ENCODE measurements around the gene PSMB7. TPM values are rescaled to one million over a fixed set of nuclear protein-coding genes. Genes with fewer than 3 reads are reported as not detected.

Gene PSMB7
- total RNA-seq, 1 donor from 2014 or later, result 185 TPM

- ATAC-seq, result no peak
- intact Hi-C loops (cut with DNase I), result no loop called here
- no peak for DNase-seq (ENCODE audit: missing footprints)
These were observed 24.2 kb downstream of the PSMB7 start for GRCh38 chr9:124390794-124391658.

GRCh38 chr9:124389146-124389939 lies 25.9 kb downstream of the PSMB7 start:
- no peak for DNase-seq (ENCODE audit: missing footprints)
- ATAC-seq, result no peak
- intact Hi-C loops (cut with DNase I), result loop anchor here (2.0 kb wide), 1 partner anchor 263 kb away; no protein-coding TSS in a partner anchor

- intact Hi-C loops (cut with DNase I), result loop anchor here (2.0 kb wide), 1 partner anchor 262 kb away; no protein-coding TSS in a partner anchor
- ATAC-seq (peak; percentile 43), DNase-seq (ENCODE audit: missing footprints) (no peak)
These were observed 26.8 kb downstream of the PSMB7 start for GRCh38 chr9:124388275-124389048.

GRCh38 chr9:124386201-124386600 lies 29.0 kb downstream of the PSMB7 start:
- intact Hi-C loops (cut with DNase I), result no loop called here
- ATAC-seq (no peak), DNase-seq (ENCODE audit: missing footprints) (no peak)

GRCh38 chr9:124385623-124386022 lies 29.6 kb downstream of the PSMB7 start:
- no peak for DNase-seq (ENCODE audit: missing footprints)
- intact Hi-C loops (cut with DNase I), result no loop called here
- no peak for ATAC-seq

- ATAC-seq, result peak; percentile 30
- intact Hi-C loops (cut with DNase I), result no loop called here
These were observed 30.4 kb downstream of the PSMB7 start for GRCh38 chr9:124384846-124385245.

GRCh38 chr9:124384210-124384609 lies 31.0 kb downstream of the PSMB7 start:
- DNase-seq (ENCODE audit: missing footprints), result no peak
- intact Hi-C loops (cut with DNase I), result no loop called here

More at GRCh38 chr9:124384846-124385245, 30.4 kb downstream of the PSMB7 start:
- DNase-seq (ENCODE audit: missing footprints), result no peak

GRCh38 chr9:124381170-124381945 lies 33.9 kb downstream of the PSMB7 start:
- intact Hi-C loops (cut with DNase I), result no loop called here
- ATAC-seq (no peak), DNase-seq (ENCODE audit: missing footprints) (no peak)

More at GRCh38 chr9:124384210-124384609, 31.0 kb downstream of the PSMB7 start:
- ATAC-seq, result no peak

- no peak for DNase-seq (ENCODE audit: missing footprints)
- ATAC-seq, result peak; percentile 18
- intact Hi-C loops (cut with DNase I), result no loop called here
These were observed 37.5 kb downstream of the PSMB7 start for GRCh38 chr9:124377551-124378406.

GRCh38 chr9:124376329-124376728 lies 38.9 kb downstream of the PSMB7 start:
- intact Hi-C loops (cut with DNase I), result no loop called here
- DNase-seq (ENCODE audit: missing footprints) (no peak), ATAC-seq (no peak)

GRCh38 chr9:124375726-124376125 lies 39.5 kb downstream of the PSMB7 start:
- DNase-seq (ENCODE audit: missing footprints) (no peak), ATAC-seq (no peak)
- intact Hi-C loops (cut with DNase I), result no loop called here

GRCh38 chr9:124373851-124374250 lies 41.4 kb downstream of the PSMB7 start:
- intact Hi-C loops (cut with DNase I), result no loop called here
- DNase-seq (ENCODE audit: missing footprints) (no peak), ATAC-seq (no peak)

GRCh38 chr9:124373386-124373785 lies 41.9 kb downstream of the PSMB7 start:
- no peak for DNase-seq (ENCODE audit: missing footprints)
- intact Hi-C loops (cut with DNase I), result no loop called here
- ATAC-seq, result no peak

GRCh38 chr9:124372038-124372437 lies 43.2 kb downstream of the PSMB7 start:
- intact Hi-C loops (cut with DNase I), result no loop called here
- ATAC-seq (no peak), DNase-seq (ENCODE audit: missing footprints) (no peak)

- no peak for DNase-seq (ENCODE audit: missing footprints)
- ATAC-seq, result no peak
- intact Hi-C loops (cut with DNase I), result no loop called here
These were observed 44.2 kb downstream of the PSMB7 start for GRCh38 chr9:124370896-124371582.

GRCh38 chr9:124369231-124369797 lies 45.9 kb downstream of the PSMB7 start:
- ATAC-seq (no peak), DNase-seq (ENCODE audit: missing footprints) (no peak)
- intact Hi-C loops (cut with DNase I), result no loop called here

GRCh38 chr9:124368692-124369091 lies 46.5 kb downstream of the PSMB7 start:
- intact Hi-C loops (cut with DNase I), result no loop called here
- no peak for ATAC-seq
- no peak for DNase-seq (ENCODE audit: missing footprints)
